CD8-positive, alpha-beta memory T cell (primary cell): ENCODE data around the gene DLX2. TPM values are rescaled to one million over a fixed set of nuclear protein-coding genes. Genes with fewer than 3 reads are reported as not detected.

ENCODE experiments used
- CTCF ChIA-PET: fragments of 350-600 bp; sonication (Branson Sonifier 250); formaldehyde crosslinking; loops from one replicate; lab custom pipeline; 2021; ENCODE audit warnings: antibody characterized with exemption; lab: Charles Lee
- POLR2A ChIA-PET: fragments of 350-600 bp; sonication (Branson Sonifier 250); formaldehyde crosslinking; loops from one replicate; lab custom pipeline; 2021; ENCODE audit warnings: antibody characterized with exemption; lab: Charles Lee
- DNase-seq, 5 donors: peaks; one replicate each; pipeline versions ENCODE4 v3.0.0 to v3.0.0-alpha.2; 2020 to 2022; ENCODE audit warnings: mixed read lengths in 1 of 5
- H3K27ac ChIP-seq: one replicate; pipeline ENCODE4 v1.7.0; 2013; ENCODE audit warnings: low read depth, mild to moderate bottlenecking, low read length, moderate library complexity
- H3K27me3 ChIP-seq: 2 replicates; pipeline ENCODE4 v1.7.0; 2013; ENCODE audit warnings: low read length, mild to moderate bottlenecking; ENCODE audit not compliant: insufficient read depth, poor library complexity, severe bottlenecking
- H3K36me3 ChIP-seq: 2 replicates; pipeline ENCODE4 v1.7.0; 2013; ENCODE audit warnings: mild to moderate bottlenecking, low read length, moderate library complexity; ENCODE audit not compliant: insufficient read depth
- H3K4me1 ChIP-seq: 2 replicates; pipeline ENCODE4 v1.7.0; 2013; ENCODE audit warnings: mild to moderate bottlenecking, low read length, moderate library complexity; ENCODE audit not compliant: insufficient read depth
- H3K4me3 ChIP-seq: 2 replicates; pipeline ENCODE4 v1.7.0; 2013; ENCODE audit warnings: mild to moderate bottlenecking, low read length
- H3K9me3 ChIP-seq: 2 replicates; pipeline ENCODE4 v1.7.0; 2013; ENCODE audit warnings: mild to moderate bottlenecking, low read length
- H3K27ac Mint-ChIP-seq, 8 donors: one replicate each; pipeline ENCODE4 v1.8.0; 2020 to 2021; ENCODE audit warnings: mixed read lengths in 8 of 8, mild to moderate bottlenecking in 6 of 8, inconsistent platforms in 3 of 8, moderate library complexity in 3 of 8
- H3K27me3 Mint-ChIP-seq, 2 donors: one replicate each; pipeline ENCODE4 v1.8.0; 2020 to 2021; ENCODE audit warnings: mixed read lengths in 2 of 2, mild to moderate bottlenecking in 1 of 2, moderate library complexity in 1 of 2
- H3K36me3 Mint-ChIP-seq, 3 donors: one replicate each; pipeline ENCODE4 v1.8.0; 2020 to 2021; ENCODE audit warnings: mixed read lengths in 3 of 3, inconsistent platforms in 1 of 3, mild to moderate bottlenecking in 1 of 3
- H3K4me1 Mint-ChIP-seq, 3 donors: one replicate each; pipeline ENCODE4 v1.8.0; 2020 to 2021; ENCODE audit warnings: mixed read lengths in 3 of 3, inconsistent platforms in 1 of 3, mild to moderate bottlenecking in 1 of 3
- H3K4me3 Mint-ChIP-seq, 7 donors: one replicate each; pipeline ENCODE4 v1.8.0; 2020 to 2021; ENCODE audit warnings: mixed read lengths in 7 of 7, mild to moderate bottlenecking in 6 of 7, moderate library complexity in 4 of 7, inconsistent platforms in 2 of 7
- H3K9me3 Mint-ChIP-seq, 5 donors: one replicate each; pipeline ENCODE4 v1.8.0; 2020 to 2022; ENCODE audit warnings: mixed read lengths in 5 of 5, mild to moderate bottlenecking in 3 of 5, moderate library complexity in 2 of 5, inconsistent platforms in 1 of 5
- polyA plus RNA-seq: library from polyadenylated mRNA; unstranded; fragments of 300-500 nt; fragmentation: Illumina TruSeq; gene quantifications from one replicate; pipeline ENCODE4 v1.2.3, GENCODE V29; 2021
- total RNA-seq, 2 experiments: library from RNA; stranded (reverse); gene quantifications; one replicate each; pipeline ENCODE4 v1.2.3, GENCODE V29; 2021

Gene DLX2
- total and polyA plus RNA-seq, 3 experiments from 2014 or later: 0.16 TPM; not detected in 2

DNA sequence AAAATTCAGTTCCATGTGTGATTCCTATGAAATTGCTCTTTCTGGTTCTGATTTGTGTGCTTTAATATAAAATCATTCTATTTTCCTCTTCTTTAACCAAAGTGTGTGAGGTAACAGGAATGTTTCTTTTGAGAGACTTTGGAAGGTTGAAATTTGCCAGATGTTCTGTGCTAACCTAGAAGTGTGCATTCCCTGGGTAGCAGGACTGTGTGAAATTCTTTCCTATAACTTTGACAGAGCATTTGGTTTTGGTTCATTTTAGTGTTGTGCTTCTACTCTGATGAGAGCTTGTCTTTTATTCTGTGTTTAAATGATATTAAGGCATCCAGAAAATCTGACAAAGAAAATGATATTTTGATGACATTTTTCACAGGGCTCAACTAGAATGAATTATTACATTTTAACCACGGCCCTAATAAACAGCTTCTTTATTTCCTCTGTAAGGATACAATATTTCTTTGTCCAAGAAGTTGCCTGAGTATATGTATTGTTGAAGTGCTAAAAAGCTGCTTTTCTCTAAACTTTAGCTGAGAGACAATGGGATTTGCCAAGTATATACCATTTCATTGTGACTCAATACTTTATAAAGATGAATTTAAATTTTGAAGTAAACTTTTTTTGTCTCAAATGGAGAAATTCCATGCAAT, 52.1 kb downstream of the DLX2 start:
- H3K27me3 Mint-ChIP-seq: no peaks in the 10 kb centered on the region
- no peaks in the 10 kb centered on the region for H3K36me3 ChIP-seq
- H3K27me3 ChIP-seq: no peaks in the 10 kb centered on the region
- H3K27ac ChIP-seq: no peak overlapping the region
- no peaks in the 10 kb centered on the region for H3K9me3 Mint-ChIP-seq
- H3K4me3 Mint-ChIP-seq: no peak overlapping the region
- H3K27ac Mint-ChIP-seq: no peak overlapping the region
- H3K4me1 ChIP-seq: no peaks in the 10 kb centered on the region
- no peaks in the 10 kb centered on the region for H3K36me3 Mint-ChIP-seq
- H3K4me1 Mint-ChIP-seq: no peaks in the 10 kb centered on the region
- CTCF ChIA-PET: no interaction called here
- H3K9me3 ChIP-seq: no peaks in the 10 kb centered on the region
- POLR2A ChIA-PET: no interaction called here
- H3K4me3 ChIP-seq: no peak overlapping the region
- no peak for DNase-seq

DNA sequence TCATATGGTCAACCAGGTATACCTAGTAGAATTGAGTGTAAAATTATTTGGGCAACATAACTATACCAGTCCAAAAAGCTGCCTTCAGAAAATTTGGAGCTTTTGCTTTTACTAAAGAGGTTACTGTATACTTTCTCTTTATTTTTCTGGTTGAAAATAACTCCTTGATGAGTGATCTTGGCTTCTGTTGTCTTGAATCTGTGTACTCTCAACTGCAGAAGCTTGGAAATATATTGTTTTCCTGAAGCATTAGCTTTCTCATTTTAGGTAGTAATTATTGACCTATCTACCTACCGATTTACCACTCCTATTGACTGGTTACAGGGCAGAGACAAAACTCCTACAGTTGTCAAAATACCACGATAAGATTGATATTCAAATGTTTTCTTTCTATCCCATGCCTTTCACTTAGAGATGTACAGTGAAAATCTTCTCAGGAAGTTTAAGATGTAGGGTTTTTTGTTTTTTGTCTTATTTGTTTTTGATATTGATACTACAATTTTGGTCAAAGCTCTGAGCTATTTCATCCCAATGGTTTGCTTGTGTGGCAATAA, 53.1 kb downstream of the DLX2 start:
- no peaks in the 10 kb centered on the region for H3K9me3 Mint-ChIP-seq
- no peak overlapping the region for H3K4me3 Mint-ChIP-seq
- Histone ChIP-seq H3K36me3 (no peaks in the 10 kb centered on the region), H3K4me3 (no peak overlapping the region), H3K27me3 (no peaks in the 10 kb centered on the region), H3K4me1 (no peaks in the 10 kb centered on the region), H3K27ac (peak overlapping the region; percentile 51), H3K9me3 (no peaks in the 10 kb centered on the region)
- DNase-seq: no peak
- no peaks in the 10 kb centered on the region for H3K27me3 Mint-ChIP-seq
- ChIA-PET CTCF (interaction anchor here (0.6 to 0.8 kb wide), 2 partner anchors 10 to 11 kb away, joined by 3 read pairs; no protein-coding TSS in a partner anchor), POLR2A (interaction anchor here (0.5 kb wide), 1 partner anchor 11 kb away, joined by 3 read pairs; no protein-coding TSS in a partner anchor)
- no peak overlapping the region for H3K27ac Mint-ChIP-seq
- no peaks in the 10 kb centered on the region for H3K4me1 Mint-ChIP-seq
- H3K36me3 Mint-ChIP-seq: no peaks in the 10 kb centered on the region

Other genes with a start within 250 kb of the DLX2 start
- 10 to 100 TPM; 22.2 to 22.9 TPM for gene SLC25A12, start 208.7 kb downstream of the DLX2 start, total RNA-seq
- gene SLC25A12, start 208.7 kb downstream of the DLX2 start, polyA plus RNA-seq: 12.8 TPM
- gene HAT1, start 180.4 kb downstream of the DLX2 start, total RNA-seq: 10 to 100 TPM; 85.1 to 88.7 TPM
- 65.6 TPM for gene HAT1, start 180.4 kb downstream of the DLX2 start, polyA plus RNA-seq
- gene METAP1D, start 102.9 kb downstream of the DLX2 start, total RNA-seq: 10 to 100 TPM in 1 of 2 experiments, 1 to 10 TPM in 1; 9.0 to 10.2 TPM
- gene METAP1D, start 102.9 kb downstream of the DLX2 start, polyA plus RNA-seq: 2.7 TPM
- gene DLX1, start 17.4 kb downstream of the DLX2 start, total RNA-seq: not detected
- gene DLX1, start 17.4 kb downstream of the DLX2 start, polyA plus RNA-seq: not detected